Pancreas (tissue), 10 donors: ENCODE measurements around the gene UIMC1. TPM values are rescaled to one million over a fixed set of nuclear protein-coding genes. Genes with fewer than 3 reads are reported as not detected.

Experiments
- ATAC-seq, 4 donors: fragments of 200-7000 bp; cut with Tn5 transposase; one replicate each; pipeline versions ENCODE4 v1.8.0 to v1.9.1; 2020; ENCODE audit warnings: mild to moderate bottlenecking in 4 of 4, moderate library complexity in 4 of 4
- DNase-seq, 6 donors: peaks; one replicate each; pipeline ENCODE4 v3.0.0-alpha.2; 2020
- FAIRE-seq: peaks from 2 replicates; lab custom pipeline; 2012; peaks lifted over from hg19 to GRCh38; lab: Jason Lieb, UNC
- H3K27ac ChIP-seq, 4 donors: fragments of 200-600 bp; sonication (generic); 1 replicate in 3 of 4; 2 replicates in 1 of 4; pipeline versions ENCODE4 v1.5.0 to v1.8.0; 2020
- H3K27me3 ChIP-seq, 4 donors: fragments of 200-600 bp; one replicate each; pipeline ENCODE4 v1.8.0; 2021
- H3K36me3 ChIP-seq, 3 donors: fragments of 200-600 bp; sonication (generic) in 1 of 3; one replicate each; pipeline versions ENCODE4 v1.5.0 to v1.8.0; 2020 to 2021
- H3K4me1 ChIP-seq, 3 donors: fragments of 200-600 bp; one replicate each; pipeline ENCODE4 v1.8.0; 2021
- H3K4me3 ChIP-seq, 4 donors: fragments of 200-600 bp; sonication (generic) in 2 of 4; one replicate each; pipeline versions ENCODE4 v1.5.0 to v1.8.0; 2020 to 2021
- H3K9me3 ChIP-seq, 4 donors: fragments of 200-600 bp; one replicate each; pipeline ENCODE4 v1.8.0; 2021
- CTCF ChIP-seq, 4 donors: fragments of 200-600 bp; sonication (generic) in 3 of 4; IDR thresholded peaks; one replicate each; pipeline versions ENCODE4 v1.5.0 to v1.8.0; 2021; ENCODE audit warnings: antibody characterized with exemption in 4 of 4
- WGBS, 2 donors: extraction: QIAGEN DNeasy Blood & Tissue Kit; methylation state at CpG; one replicate each; pipeline ENCODE4 v1.1.7; 2013; 5-methylcytosine and 5-hydroxymethylcytosine counted together
- intact Hi-C, 3 donors: fragments of 100-400 bp; cut with DNase I; formaldehyde crosslinking; loops; one replicate each; pipeline versions ENCODE4 v1.11.1 to v1.14.2; 2022
- polyA plus RNA-seq, 2 donors: library from polyadenylated mRNA; stranded (reverse); fragments of 200-250 nt; gene quantifications; one replicate each; pipeline ENCODE4 v1.2.3, GENCODE V29; 2013
- total RNA-seq, 6 donors: library from RNA; stranded (reverse); fragmentation: NEBNext Ultra II Directional in 4 of 6; extraction: Animal tissue kit (Norgen Biotek cat#: 25700) in 4 of 6; gene quantifications; one replicate each; pipeline versions ENCODE4 v1.2.1 to v1.2.4, GENCODE V29; 2021 to 2023
- donor health status: healthy with polysubstance abuse.
- donor health status: DM: no; HTN: no; CAD: no; lungs with moderate emphysema.
- donor health status: DM: no; HTN: no; CAD: no.
- donor health status: control.
- donor health status: control.
- donor health status: Bipolar disorder and iron deficiency.
- donor health status: DM: yes; HTN: yes; CAD: no.
- donor health status: DM: no; HTN: no; CAD: no.
- donor health status: DM: no; HTN: no; CAD: no.
- donor health status: DM: yes; HTN: yes; CAD: no.

Gene UIMC1
- total and polyA plus RNA-seq, 8 donors: 19.9 to 29.5 (median 23.0) TPM

- Histone ChIP-seq H3K36me3 (peaks cover 3 to 61% (median 29%) of the 10 kb centered on the region in 3 donors), H3K27me3 (no peaks in the 10 kb centered on the region), H3K4me1 (no peaks in the 10 kb centered on the region), H3K9me3 (no peaks in the 10 kb centered on the region), H3K27ac (no peak overlapping the region), H3K4me3 (no peak overlapping the region)
- WGBS, 2 donors: 74 to 83% methylated on average over 3 of the region's 3 CpGs
- no peak for TF ChIP-seq CTCF (IDR thresholded peaks at IDR 0.05)
- intact Hi-C loops: no loop called here
- ATAC-seq (no peak), FAIRE-seq (no peak), DNase-seq (no peak)
These were observed 99.8 kb downstream of the UIMC1 start for GRCh38 chr5:176906796-176907195.

- TF ChIP-seq CTCF (IDR thresholded peaks at IDR 0.05): no peak
- Histone ChIP-seq H3K4me3 (no peak overlapping the region), H3K27me3 (no peaks in the 10 kb centered on the region), H3K4me1 (no peaks in the 10 kb centered on the region), H3K9me3 (no peaks in the 10 kb centered on the region), H3K27ac (no peak overlapping the region), H3K36me3 (peaks cover 3 to 61% (median 26%) of the 10 kb centered on the region in 3 donors)
- 87 to 88% methylated on average over 1 of the region's 1 CpG for WGBS, 2 donors
- no peak for FAIRE-seq
- no peak for ATAC-seq
- intact Hi-C loops: no loop called here
- DNase-seq: no peak
These were observed 100.5 kb downstream of the UIMC1 start for GRCh38 chr5:176906126-176906525.

- DNase-seq (no peak), ATAC-seq (no peak), FAIRE-seq (no peak)
- H3K9me3 ChIP-seq: no peaks in the 10 kb centered on the region
- WGBS, 2 donors: 91 to 95% methylated on average over 3 of the region's 3 CpGs
- peaks cover 3 to 57% (median 25%) of the 10 kb centered on the region in 3 donors for H3K36me3 ChIP-seq
- intact Hi-C loops: no loop called here
- TF ChIP-seq CTCF (IDR thresholded peaks at IDR 0.05): no peak
- H3K27ac ChIP-seq: no peak overlapping the region
- no peak overlapping the region for H3K4me3 ChIP-seq
- no peaks in the 10 kb centered on the region for H3K4me1 ChIP-seq
- no peaks in the 10 kb centered on the region for H3K27me3 ChIP-seq
These were observed 102.3 kb downstream of the UIMC1 start for GRCh38 chr5:176904276-176904675.

- Histone ChIP-seq H3K36me3 (peaks cover 3 to 48% (median 25%) of the 10 kb centered on the region in 3 donors), H3K27ac (no peak overlapping the region), H3K9me3 (no peaks in the 10 kb centered on the region), H3K27me3 (no peaks in the 10 kb centered on the region), H3K4me1 (no peaks in the 10 kb centered on the region), H3K4me3 (no peak overlapping the region)
- intact Hi-C loops: no loop called here
- TF ChIP-seq CTCF (IDR thresholded peaks at IDR 0.05): no peak
- 87 to 93% methylated on average over 5 of the region's 5 CpGs for WGBS, 2 donors
- DNase-seq: no peak
- no peak for FAIRE-seq
- peak in 2 of 4 donors; percentile 29 to 56 for ATAC-seq
These were observed 103.5 kb downstream of the UIMC1 start for GRCh38 chr5:176902911-176903664.
